GM19043 (cell line): ENCODE data around the gene AEBP1.

Source experiments
- ATAC-seq: cut with Tn5 transposase; IDR thresholded peaks from one replicate; pipeline ENCODE4 v1.9.1; 2021; ENCODE audit warnings: low read depth; ENCODE audit not compliant: unreplicated experiment

The AEBP1 gene

DNA sequence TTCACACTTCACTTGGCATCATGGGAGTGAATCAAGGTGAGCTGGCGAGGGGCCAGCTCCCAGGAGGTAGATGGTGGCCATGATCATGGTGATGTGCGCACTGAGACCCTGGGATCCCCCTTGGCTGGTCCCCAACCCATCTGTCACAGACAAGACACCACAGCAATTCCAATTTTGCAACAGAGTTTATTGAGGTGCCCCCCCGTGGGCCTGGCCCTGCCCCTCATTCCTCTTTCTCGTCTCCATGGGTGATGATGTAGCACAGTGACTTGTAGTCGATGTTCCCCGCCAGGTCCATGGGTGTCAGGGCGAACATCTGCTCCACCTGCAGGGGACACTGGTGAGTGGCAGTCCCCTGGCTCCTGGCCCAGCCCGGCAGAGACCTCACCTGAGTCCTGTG, 34.6 kb downstream of the AEBP1 start:
- no peak for ATAC-seq

DNA sequence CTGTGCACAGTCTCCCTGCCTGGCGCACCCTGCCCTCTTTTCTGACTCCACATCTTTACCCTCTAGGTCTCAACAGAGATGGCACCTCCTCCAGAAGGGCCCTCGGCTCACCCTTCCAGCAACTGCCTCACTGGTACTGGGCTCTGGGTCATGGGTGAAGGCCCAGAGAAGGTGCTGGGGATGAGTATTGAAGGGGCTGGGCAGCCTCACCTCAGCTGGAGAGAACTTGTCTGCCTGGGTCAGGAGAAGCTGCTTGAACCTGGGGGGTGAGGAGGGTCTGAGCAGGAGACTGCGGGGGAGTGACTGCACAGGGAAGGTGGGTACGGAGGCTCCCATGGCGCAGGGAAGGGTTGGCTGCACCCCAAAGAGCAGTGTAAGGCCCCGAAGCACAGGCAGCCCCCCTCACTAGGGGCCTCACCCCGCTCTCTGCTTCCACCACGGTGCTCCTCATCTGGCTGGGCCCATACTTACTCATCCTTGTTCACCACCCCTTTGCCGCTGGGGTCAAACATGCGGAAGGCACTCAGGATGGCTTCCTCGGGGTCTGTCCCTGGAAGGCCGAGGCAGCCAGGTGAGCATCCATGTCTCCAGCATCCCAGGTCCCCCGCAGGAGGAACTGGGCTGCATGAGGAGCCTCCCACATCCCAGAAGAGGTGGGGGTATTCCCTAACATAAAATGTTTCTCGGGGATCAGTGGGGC, 35.3 kb downstream of the AEBP1 start:
- no peak for ATAC-seq

DNA sequence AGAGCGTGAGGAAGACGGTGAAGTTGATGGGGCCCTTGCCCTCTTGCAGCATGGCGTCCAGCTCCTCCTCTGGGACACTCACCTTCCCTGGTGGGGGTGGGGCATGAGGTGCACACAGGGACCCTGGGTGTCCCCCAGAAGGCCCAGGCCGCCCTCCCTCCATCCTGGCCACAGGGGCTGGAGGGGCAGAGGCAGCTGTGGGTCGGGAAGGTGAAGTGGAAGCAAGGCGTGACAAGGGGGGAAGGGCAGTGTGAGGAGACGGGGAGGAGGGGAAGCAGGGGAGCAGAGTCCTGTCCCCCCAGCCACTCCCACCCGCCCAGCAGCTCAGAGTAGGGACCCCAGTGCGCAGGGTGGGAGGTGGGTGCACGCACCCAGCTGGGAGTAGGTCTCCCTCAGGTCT, 36.2 kb downstream of the AEBP1 start:
- ATAC-seq = no peak

DNA sequence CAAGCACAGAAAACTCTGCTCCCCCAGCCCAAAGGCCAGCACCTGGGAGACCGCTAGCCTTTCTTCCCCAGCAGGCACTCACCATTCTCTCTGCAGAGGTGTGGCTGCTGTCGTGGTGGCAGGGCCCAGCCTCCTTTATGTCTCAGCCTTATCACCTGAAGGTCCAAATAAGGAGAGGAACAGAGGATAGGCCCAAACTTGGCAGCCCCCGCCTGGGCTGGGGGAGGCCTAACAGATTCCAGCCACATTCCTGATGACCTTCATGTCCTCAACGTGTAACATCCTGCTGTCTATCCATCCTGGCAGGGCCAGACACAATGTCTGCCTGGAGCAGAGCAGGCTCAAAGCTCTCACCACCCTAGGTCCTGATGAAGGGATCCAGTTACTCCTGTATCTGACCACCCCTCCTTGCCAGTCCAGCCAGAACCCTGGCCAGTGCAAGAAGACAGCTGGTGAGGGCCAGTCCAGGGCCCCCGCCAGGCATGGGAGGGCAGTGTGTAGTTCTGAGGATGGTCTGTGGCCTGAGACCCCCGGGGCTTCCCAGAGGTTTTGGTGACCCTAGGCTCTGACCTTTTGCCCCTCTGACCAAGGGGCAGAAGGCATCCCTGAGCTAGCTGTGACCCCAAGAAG, 37.2 kb downstream of the AEBP1 start, which contains the start of gene MYL7:
TSS of gene MYL7 (minus strand) at position 112 of the 630 bp plus-strand sequence. CDS start at position 85, 27 bp downstream.
- no peak for ATAC-seq

DNA sequence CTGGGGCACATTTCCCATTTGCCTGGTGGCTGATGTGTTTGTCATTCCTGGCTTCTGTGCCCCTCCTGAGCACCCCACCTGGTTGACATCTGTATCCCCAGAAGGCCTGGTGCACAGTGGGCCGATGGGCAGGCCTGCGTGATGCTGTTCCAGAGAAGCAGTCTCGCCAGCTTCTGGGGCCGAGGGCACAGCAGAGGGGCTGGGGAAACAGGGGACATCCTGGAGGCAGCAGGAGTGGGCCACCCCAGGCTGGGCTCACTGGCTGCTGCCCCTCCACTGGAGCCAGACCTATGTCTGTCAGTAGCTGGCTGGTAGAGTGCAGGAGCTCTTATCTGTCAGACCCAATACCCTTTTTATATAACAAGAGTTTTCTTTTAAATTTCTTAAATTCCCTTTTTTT, 37.9 kb downstream of the AEBP1 start:
- ATAC-seq = no peak

DNA sequence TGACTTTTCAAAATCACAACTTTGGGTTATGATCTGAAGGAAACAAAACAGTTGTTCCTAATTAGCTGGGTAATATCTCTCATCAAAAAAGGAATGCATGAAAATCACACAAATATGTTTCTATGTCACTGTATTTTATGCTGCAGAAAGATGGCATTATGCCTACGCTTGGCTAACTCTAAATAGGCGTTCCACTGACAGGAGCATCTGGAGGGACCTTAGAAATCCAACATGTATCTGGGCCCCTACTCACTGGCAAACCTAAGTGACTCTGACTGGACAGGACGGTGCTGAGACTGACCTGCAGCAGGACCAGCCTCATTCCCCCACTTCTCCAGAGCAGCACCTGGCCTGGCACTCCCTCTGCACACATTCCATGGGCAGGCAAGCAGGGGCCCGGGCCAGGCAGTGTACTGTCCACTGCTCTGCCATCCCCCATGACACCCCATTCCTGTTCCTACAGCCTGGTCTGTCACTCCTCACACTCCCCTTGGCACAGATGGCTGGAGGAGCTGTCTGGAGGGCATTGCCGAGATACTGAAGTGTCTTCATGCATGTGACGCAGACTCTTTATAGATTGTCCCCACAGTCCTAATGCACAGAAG, 39.6 kb downstream of the AEBP1 start:
- ATAC-seq = no peak

DNA sequence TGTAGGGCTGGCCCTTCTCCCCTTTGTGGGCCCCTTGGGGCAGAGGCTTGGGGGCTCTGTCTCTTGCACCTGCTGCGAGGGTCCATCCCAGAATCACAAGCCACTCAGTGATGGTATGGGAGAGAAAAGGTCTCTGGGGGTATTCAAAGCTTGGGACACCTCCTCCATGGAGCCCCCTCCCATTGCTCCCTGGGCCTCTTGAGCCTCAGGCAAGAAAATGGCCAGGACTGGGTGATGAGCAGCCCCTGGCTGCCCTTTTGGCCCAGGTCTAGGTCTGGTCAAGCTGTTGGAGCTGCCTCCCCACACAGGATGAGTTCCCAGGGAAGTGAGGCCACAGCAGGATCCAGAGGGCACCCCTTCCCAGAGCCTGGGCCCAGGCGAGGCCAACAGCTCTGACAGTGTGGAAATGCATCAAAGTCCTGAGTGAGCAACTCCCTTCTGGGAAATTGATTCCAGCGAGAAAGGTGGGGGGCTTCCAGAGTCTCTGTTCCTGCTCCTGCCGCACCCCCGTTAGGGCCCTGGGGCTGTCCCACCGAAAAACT, 40.4 kb downstream of the AEBP1 start:
- no peak for ATAC-seq

DNA sequence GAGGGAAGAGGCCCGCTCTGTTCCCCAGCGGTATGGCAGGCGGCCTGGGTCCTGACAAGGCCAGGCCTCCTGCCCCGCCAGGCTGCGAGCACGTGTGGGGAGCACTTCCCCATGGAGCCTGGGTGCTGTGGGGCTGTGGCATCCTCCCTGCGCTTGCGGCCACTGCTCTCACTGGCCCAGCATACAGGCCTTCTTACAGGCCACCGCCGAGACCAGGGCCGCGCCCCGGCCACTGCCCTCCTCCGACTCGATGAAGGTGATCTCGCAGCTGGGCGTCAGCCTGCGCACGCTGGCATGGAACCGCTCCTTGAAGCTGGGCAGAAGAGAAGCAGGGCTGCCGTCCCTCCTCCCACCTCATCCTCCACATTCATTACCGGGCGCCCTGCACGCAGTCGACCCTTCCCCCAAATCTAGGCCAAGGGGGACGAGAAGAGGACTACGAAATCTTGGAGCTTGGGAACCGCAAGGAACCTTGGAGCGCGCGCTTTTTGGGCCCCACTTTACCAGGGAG, 40.9 kb downstream of the AEBP1 start:
- no peak for ATAC-seq

DNA sequence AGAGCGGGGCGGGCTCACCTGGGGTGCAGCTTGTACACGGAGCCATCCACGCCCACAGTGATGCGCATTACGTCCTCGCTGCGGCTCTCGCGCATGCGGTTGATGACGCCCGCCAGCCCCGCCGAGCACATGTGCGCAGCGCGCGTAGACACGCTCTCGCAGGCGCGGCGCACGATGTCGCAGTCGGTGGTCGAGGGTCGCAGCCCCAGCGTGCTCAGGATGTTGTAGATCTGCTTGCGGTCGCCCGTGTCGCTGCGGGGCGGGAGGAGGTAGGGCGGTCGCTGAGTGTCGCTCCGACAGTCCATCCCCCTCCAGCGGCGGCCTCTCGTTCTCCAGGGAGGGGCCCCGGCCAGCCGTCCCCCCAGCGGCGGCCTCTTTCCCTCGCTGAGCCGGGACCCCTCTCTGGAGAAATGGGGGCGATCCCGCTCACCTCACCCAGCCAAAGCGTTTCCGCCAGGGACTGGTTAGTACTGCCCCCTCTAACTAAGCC, 41.4 kb downstream of the AEBP1 start:
- no peak for ATAC-seq

DNA sequence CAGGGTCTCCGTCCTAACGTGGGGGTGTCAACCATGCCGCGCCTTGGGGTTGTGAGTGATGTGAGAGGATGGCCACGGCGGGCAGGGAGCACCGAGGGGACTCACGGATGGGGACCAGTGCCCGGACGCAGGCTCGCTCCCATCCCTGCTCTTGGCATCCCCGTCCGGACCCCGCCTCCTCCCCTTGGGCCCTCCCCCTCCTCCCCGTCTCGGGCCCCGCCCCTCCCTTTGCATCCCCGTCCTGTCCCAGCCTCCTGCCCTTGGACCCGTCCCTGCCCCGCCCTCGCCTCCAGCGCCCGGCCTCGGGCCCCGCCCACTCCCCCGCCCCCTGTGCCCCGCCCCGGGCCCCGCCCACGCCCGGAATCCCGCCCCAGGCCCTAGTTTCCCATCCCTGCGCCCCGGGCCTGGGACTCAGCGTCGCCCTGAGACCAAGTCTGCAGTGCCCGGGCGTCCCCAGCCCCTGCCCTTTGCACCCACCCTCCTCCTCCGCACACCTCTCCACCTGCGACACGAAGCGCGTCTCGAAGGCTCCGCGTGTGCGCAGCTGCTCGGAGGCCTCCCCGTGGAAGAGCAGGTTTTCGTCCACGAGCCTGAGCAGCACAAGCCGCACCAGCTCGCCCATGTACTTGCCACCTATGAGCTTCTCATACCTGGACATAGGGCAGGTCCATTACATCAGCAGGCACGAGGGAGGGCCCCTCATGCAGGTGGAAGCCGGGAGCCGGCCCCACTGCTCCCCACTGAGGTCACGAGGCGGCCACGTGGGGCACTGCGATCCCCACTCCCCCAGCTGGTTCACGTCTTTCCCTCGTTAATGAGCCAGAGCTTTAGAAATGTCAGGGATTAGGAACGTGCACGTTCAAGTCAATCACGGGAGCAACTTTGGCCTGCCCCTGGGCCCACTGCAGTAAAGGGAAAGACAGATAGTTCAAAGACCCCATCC, 42.1 kb downstream of the AEBP1 start:
- ATAC-seq = no peak

DNA sequence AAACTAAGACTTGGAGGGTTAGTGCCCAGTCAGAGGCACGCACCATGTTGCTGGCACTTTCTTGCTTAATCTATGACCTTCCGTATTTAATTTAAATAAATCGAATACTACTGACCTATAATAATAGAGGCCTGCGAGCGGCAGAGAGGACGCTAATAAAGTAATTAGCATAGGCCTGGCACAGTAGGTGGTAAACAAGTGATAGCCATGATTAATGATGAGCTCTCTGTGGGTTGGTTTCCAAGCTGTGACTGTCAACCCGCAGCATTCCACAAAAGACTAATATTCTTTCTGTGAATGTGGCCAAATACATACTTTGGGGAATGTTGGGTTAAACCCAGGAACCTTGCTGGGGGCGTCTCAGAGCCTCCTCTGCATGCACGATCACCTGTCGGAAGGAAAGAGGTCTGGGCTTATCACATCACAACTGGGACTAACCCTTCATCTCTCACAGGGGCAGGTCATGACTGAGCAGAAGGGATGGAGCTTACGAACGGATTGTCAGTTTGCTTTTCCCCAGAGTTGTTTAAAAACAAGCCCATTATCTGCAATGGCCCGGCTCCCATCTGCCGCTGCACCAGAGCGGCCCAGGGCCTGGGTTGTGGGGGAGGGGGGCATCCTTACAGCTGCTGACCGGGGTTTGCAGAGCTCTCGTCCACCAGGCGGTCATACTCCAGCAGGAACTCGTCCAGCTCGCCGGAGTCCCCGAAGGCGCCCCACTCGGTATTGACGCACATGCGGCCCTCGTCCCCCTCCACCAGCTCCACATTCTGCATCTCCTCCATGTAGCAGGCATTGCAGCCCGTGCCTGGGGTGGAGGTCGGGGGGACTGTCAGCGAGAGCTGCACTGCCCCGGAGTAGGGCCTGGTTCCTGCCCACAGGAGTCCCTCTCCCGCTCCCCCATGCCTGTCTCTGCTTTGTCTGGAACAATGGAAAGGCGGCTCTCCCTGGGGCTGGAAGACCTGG, 43.2 kb downstream of the AEBP1 start:
- ATAC-seq = no peak

DNA sequence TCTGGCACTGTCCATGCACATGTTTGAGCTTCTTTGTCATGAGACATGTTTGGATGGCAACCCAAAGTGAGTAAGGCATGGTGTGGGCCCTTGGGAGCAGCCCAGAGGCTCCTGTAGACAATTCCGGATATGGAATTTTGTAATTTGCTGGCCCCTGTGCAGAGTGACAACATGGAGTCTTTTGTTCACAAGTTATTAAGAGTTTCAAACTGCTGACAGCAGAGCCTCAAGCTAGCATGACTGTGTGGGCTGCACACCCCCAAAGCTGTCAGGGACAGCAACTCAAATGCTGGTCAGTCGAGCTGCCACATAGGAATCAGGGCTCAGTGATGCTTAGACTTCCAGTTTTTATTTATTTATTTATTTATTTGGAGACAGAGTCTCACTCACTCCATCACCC, 44.0 kb downstream of the AEBP1 start:
- no peak for ATAC-seq

DNA sequence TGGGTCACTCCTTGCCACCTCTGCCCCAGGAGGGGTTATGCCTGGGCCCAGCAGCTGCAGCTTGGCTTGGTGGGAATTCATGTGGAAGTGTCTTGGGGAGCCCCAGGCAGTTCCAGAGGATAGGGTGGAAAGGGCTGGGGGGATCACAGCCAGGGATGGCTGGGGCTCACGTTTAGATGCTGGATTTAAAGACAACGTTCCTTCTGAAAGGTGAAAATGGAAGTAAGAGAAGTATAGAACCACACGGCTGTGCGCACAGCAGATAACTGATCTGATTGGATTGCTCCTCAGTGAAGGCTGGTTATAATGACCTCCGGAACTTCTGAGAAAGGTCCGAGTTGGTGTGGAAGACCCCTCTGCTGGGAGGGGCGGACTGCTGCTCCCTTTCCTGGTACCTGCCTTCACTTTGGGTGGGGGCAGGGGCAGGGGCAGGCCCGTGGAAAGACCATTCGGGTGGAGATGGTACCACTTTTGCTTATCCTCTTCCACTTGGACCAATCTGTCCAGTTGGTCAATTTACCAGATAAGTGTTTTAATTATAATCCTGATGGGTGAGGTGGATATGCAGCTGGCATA, 44.9 kb downstream of the AEBP1 start:
- no peak for ATAC-seq

DNA sequence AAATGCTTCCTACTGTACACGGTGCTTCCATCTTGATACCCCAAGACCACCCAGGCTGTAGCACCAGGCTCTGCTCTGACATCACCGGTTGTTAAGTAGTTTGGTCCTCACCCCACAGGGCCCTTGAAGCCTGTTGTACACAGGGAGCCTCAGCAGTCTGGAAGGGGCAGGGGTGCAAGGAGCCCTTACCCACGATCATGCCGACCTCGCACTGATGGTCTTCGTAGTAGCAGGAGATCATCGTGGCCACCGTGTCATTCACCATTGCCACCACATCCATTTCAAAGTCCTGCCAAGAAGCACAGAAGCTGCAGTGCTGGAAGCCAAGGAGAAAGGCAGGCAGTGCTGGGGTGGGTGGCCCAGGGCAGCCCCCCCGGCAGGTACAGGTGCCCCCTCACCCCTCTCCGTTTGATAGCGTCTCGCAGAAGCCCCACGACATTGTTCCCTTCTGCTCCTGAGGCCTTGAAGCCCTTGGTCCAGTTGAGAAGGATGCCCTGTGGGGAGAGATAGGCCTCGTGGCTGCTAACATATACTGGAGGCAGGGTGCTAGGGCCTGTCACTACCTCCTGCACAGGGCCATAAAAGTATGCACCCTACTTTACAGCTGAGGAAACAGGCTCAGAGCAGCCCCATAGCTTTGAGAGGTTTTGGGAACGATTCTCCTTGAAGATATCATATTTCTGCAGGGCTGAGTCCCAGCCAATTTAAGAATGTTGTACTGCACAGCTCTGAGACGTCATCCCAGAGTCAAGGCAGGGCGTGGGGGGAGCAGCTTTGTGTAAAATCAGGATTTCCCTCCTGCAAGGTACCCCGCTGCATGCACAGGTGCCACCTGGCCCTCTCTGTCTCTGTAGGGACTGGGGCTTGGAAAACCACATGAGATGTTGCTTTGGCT, 45.7 kb downstream of the AEBP1 start:
- ATAC-seq = peak; percentile 10

DNA sequence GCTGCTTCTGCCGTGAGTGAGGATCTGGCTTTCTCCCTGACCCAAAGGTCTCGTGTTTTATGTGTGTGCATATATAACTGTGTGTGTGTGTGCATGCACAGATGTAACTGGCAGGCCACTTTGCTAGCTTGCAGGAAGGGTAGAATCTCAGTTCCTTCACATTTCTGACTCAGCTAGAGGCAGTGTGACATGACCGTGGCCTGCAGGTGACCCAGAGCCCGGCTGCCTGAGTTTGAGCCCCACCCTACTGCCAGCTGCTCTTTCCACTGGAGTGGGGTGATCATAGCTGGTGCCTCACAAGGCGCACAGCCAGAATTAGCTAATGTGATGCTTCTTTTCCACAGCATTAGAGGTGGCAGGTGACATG, 46.3 kb downstream of the AEBP1 start:
- peak; percentile 89 for ATAC-seq

DNA sequence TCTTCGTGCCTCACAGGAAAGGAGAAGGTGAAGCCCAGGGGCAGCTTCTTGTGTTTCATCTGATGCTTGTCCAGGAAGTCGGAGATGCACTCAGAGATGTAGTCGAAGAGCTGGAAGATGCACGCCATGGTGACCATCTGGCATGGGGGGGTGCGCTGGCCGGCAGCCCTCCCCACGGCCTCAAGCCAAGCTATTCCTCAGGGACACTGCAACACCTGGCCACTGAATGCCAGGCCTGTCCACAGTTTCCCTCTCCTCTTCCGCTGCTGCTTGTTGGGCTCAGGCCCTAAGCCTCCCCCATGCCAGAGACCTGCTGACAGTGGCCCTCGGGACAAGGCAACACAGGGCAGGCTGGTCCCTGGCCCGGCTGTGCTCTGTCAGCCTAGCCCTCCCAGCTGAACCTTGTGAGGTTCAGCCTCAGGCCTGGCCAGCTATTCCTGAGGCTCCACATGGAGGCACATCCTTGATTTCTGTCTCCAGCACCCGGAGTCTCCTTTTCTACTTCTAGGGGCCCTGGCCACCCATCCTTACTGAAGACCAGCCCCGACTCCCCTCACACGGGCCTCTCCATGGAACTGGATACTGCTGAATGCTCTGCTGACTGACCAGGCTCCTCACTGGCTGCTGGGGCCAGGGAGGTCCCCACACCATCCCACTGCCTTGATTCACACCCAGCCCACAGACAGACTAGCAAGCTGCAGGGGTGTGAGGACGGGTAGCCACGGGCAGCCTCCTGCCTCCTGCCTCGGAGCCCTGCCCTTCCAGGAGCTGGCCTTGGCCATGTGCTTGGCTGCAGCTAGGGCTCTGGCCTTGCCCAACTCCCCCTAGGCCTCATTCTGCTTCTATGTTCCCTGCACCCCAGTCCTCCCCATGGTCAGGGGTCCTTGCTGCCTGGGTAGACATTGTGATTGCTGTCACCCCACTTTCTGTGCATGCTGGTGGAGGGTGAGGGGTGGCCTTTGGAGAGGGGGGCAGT, 47.1 kb downstream of the AEBP1 start:
- no peak for ATAC-seq

DNA sequence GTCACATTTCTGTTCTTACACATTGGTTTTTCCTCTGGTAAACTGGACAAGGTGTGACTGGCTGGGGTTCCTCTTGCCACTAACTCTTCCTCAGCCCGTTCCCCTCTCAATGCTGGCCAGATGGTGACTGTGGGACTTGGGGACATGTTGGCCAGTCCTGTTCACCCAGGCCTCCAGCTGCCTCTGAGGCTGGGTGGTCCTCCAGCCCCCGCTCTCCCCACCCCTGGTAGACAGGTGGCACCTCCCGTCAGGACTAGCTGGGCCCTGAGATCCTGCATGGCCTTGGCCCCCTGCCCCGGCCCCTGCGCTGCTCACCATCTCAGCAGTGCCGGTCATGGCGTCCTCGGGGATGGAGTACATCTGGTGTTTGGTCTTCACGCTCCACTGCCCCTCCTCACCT, 47.8 kb downstream of the AEBP1 start:
- ATAC-seq = no peak
